ENCODE measurements around the gene SNRPB2. TPM values are rescaled to one million over a fixed set of nuclear protein-coding genes. Genes with fewer than 3 reads are reported as not detected.

The SNRPB2 gene
- total RNA-seq, 1 experiment from 2014 or later, result 89.7 TPM

GRCh38 chr20:16703570-16703969 is 26.3 kb upstream of the SNRPB2 start:
- intact Hi-C loops (cut with micrococcal nuclease), result no loop called here
- Histone ChIP-seq H3K27ac (ENCODE audit: low read length) (no peak overlapping the region), H3K4me3 (ENCODE audit: low read length) (no peak overlapping the region), H4K20me1 (ENCODE audit: low read length) (no peaks in the 10 kb centered on the region), H3K4me1 (ENCODE audit: insufficient read depth, low read length) (no peaks in the 10 kb centered on the region), H3F3A (ENCODE audit: low read length, unreplicated experiment) (no peaks in the 10 kb centered on the region), H3K4me2 (ENCODE audit: low read length) (no peak overlapping the region), H3K27me3 (ENCODE audit: low read length) (peaks cover 37% of the 10 kb centered on the region), H3K9me2 (replicated peaks; ENCODE audit: low read length) (no peaks in the 10 kb centered on the region), H3K79me2 (ENCODE audit: low read length) (no peaks in the 10 kb centered on the region), H3K36me3 (ENCODE audit: low read depth, low read length) (no peaks in the 10 kb centered on the region), H3K9me3 (ENCODE audit: low read length) (no peaks in the 10 kb centered on the region), H3K9ac (ENCODE audit: low read length) (no peak overlapping the region), H2AFZ (ENCODE audit: low read length) (no peak overlapping the region)
- ChIA-PET CTCF (no interaction called here), POLR2A (ENCODE audit: unreplicated experiment) (no interaction called here)
- no peak for ATAC-seq
- no peak for DNase-seq
- TF ChIP-seq EZH2 (IDR thresholded peaks at IDR 0.05; ENCODE audit: low read length, unreplicated experiment) (no peak), CTCF (conservative IDR thresholded peaks at IDR 0.05; ENCODE audit: low read depth, low read length) (no peak), EZH2phosphoT487 (IDR thresholded peaks at IDR 0.05; ENCODE audit: borderline replicate concordance, low read length) (no peak)
- BruUV-seq (replicated peaks), result no TSS peak

GRCh38 chr20:16707674-16708073 is 22.2 kb upstream of the SNRPB2 start:
- DNase-seq (peak; percentile 5), ATAC-seq (no peak)
- BruUV-seq (replicated peaks), result no TSS peak
- H3K27ac ChIP-seq (ENCODE audit: low read length), result no peak overlapping the region
- no peak overlapping the region for H3K4me2 ChIP-seq (ENCODE audit: low read length)
- no peaks in the 10 kb centered on the region for H3K36me3 ChIP-seq (ENCODE audit: low read depth, low read length)
- no peaks in the 10 kb centered on the region for H3K4me1 ChIP-seq (ENCODE audit: insufficient read depth, low read length)
- H2AFZ ChIP-seq (ENCODE audit: low read length), result no peak overlapping the region
- H3F3A ChIP-seq (ENCODE audit: low read length, unreplicated experiment), result no peaks in the 10 kb centered on the region
- H3K27me3 ChIP-seq (ENCODE audit: low read length), result peaks cover 52% of the 10 kb centered on the region
- no peak overlapping the region for H3K4me3 ChIP-seq (ENCODE audit: low read length)
- ChIA-PET POLR2A (ENCODE audit: unreplicated experiment) (no interaction called here), CTCF (no interaction called here)
- no peaks in the 10 kb centered on the region for H3K79me2 ChIP-seq (ENCODE audit: low read length)
- H3K9me3 ChIP-seq (ENCODE audit: low read length), result no peaks in the 10 kb centered on the region
- H4K20me1 ChIP-seq (ENCODE audit: low read length), result no peaks in the 10 kb centered on the region
- H3K9me2 ChIP-seq (replicated peaks; ENCODE audit: low read length), result no peaks in the 10 kb centered on the region
- TF ChIP-seq EZH2 (IDR thresholded peaks at IDR 0.05; ENCODE audit: low read length, unreplicated experiment), result no peak
- TF ChIP-seq CTCF (conservative IDR thresholded peaks at IDR 0.05; ENCODE audit: low read depth, low read length), result no peak
- no peak for TF ChIP-seq EZH2phosphoT487 (IDR thresholded peaks at IDR 0.05; ENCODE audit: borderline replicate concordance, low read length)
- intact Hi-C loops (cut with micrococcal nuclease), result no loop called here
- no peak overlapping the region for H3K9ac ChIP-seq (ENCODE audit: low read length)

- Histone ChIP-seq H4K20me1 (ENCODE audit: low read length) (no peaks in the 10 kb centered on the region), H3K36me3 (ENCODE audit: low read depth, low read length) (no peaks in the 10 kb centered on the region), H3K27me3 (ENCODE audit: low read length) (peaks cover 57% of the 10 kb centered on the region), H3K9me2 (replicated peaks; ENCODE audit: low read length) (no peaks in the 10 kb centered on the region), H3K27ac (ENCODE audit: low read length) (no peak overlapping the region), H3F3A (ENCODE audit: low read length, unreplicated experiment) (no peaks in the 10 kb centered on the region), H3K79me2 (ENCODE audit: low read length) (no peaks in the 10 kb centered on the region), H3K4me1 (ENCODE audit: insufficient read depth, low read length) (no peaks in the 10 kb centered on the region), H3K9ac (ENCODE audit: low read length) (no peak overlapping the region), H3K4me3 (ENCODE audit: low read length) (no peak overlapping the region), H3K4me2 (ENCODE audit: low read length) (no peak overlapping the region), H3K9me3 (ENCODE audit: low read length) (no peaks in the 10 kb centered on the region), H2AFZ (ENCODE audit: low read length) (no peak overlapping the region)
- BruUV-seq (replicated peaks), result no TSS peak
- POLR2A ChIA-PET (ENCODE audit: unreplicated experiment), result interaction anchor here (0.6 kb wide), 1 partner anchor 12 kb away, joined by 5 read pairs; no protein-coding TSS in a partner anchor
- DNase-seq (peak; percentile 36), ATAC-seq (peak; percentile 24; the same call in 1 of the 2 replicates)
- intact Hi-C loops (cut with micrococcal nuclease), result no loop called here
- TF ChIP-seq CTCF (conservative IDR thresholded peaks at IDR 0.05; ENCODE audit: low read depth, low read length) (no peak), EZH2phosphoT487 (IDR thresholded peaks at IDR 0.05; ENCODE audit: borderline replicate concordance, low read length) (no peak), EZH2 (IDR thresholded peaks at IDR 0.05; ENCODE audit: low read length, unreplicated experiment) (no peak)
- CTCF ChIA-PET, result no interaction called here
These were observed 21.2 kb upstream of the SNRPB2 start for GRCh38 chr20:16708602-16709001.

Measured in PC-3 (cell line).